Stimulated activated CD8-positive, alpha-beta memory T cell treated with anti-CD3 and anti-CD28 coated beads, Interleukin-7, amount 100 ng/mL, for 4 hours (primary cell): Measurements from ENCODE around the gene DTD2.
"Not testable (repeated sequence)": the region's sequence is repeated elsewhere in the genome, so short reads cannot be mapped to it uniquely, and the experiment has no call there.

ENCODE experiments used
- DNase-seq, 2 donors: peaks; one replicate each; pipeline ENCODE4 v3.0.0-alpha.2; 2020; ENCODE audit warnings: low read depth in 2 of 2

Gene DTD2

GRCh38 chr14:31456841-31457664 lies at the start of gene DTD2:
DTD2 (minus strand) TSS chr14:31457506; CDS start chr14:31457393, 113 bp downstream.
- peak; percentile 81 to 87 for DNase-seq

GRCh38 chr14:31505411-31505810 lies 48.1 kb upstream of the DTD2 start:
- DNase-seq, result no peak

GRCh38 chr14:31501870-31502269 lies 44.6 kb upstream of the DTD2 start:
- no peak for DNase-seq

- no peak for DNase-seq
Measured at GRCh38 chr14:31492759-31493498, 35.6 kb upstream of the DTD2 start.

- no peak for DNase-seq
Measured at GRCh38 chr14:31489691-31490090, 32.4 kb upstream of the DTD2 start.

GRCh38 chr14:31487886-31488285 lies 30.6 kb upstream of the DTD2 start, which contains the start of gene GPR33:
GPR33 (minus strand) TSS chr14:31488039; CDS start chr14:31483965, 4,074 bp downstream.
- DNase-seq, result no peak

GRCh38 chr14:31486764-31487163 lies 29.5 kb upstream of the DTD2 start:
- no peak for DNase-seq

GRCh38 chr14:31484754-31485153 lies 27.4 kb upstream of the DTD2 start:
- no peak for DNase-seq

- no peak for DNase-seq
Measured at GRCh38 chr14:31480156-31480555, 22.9 kb upstream of the DTD2 start.

GRCh38 chr14:31479027-31479426 lies 21.7 kb upstream of the DTD2 start:
- DNase-seq, result no peak

- no peak for DNase-seq
Measured at GRCh38 chr14:31477248-31477647, 19.9 kb upstream of the DTD2 start.

GRCh38 chr14:31476131-31476866 lies 19.0 kb upstream of the DTD2 start:
- no peak for DNase-seq

- DNase-seq, result no peak
Measured at GRCh38 chr14:31466554-31466953, 9.2 kb upstream of the DTD2 start.

GRCh38 chr14:31465111-31465510 lies 7.8 kb upstream of the DTD2 start:
- no peak for DNase-seq

GRCh38 chr14:31462450-31462849 lies 5.1 kb upstream of the DTD2 start:
- DNase-seq, result not testable (repeated sequence)

- DNase-seq, result no peak
Measured at GRCh38 chr14:31461545-31461944, 4.2 kb upstream of the DTD2 start.

GRCh38 chr14:31457665-31458659 lies 656 bp upstream of the DTD2 start:
- no peak for DNase-seq

- no peak for DNase-seq
Measured at GRCh38 chr14:31449971-31450610, 7.2 kb downstream of the DTD2 start.

GRCh38 chr14:31449136-31449535 lies 8.2 kb downstream of the DTD2 start:
- DNase-seq, result no peak

GRCh38 chr14:31445703-31446102 lies 11.6 kb downstream of the DTD2 start:
- no peak for DNase-seq
